Neural progenitor cell (in vitro differentiated cells): ENCODE results near the gene KCNMA1. TPM values are rescaled to one million over a fixed set of nuclear protein-coding genes. Genes with fewer than 3 reads are reported as not detected.

Experiments used
- DNase-seq: peaks from one replicate; pipeline ENCODE4 v3.0.0-alpha.2; 2016; ENCODE audit warnings: low spot score
- H2AFZ ChIP-seq: fragments of 200-600 bp; sonication (generic); replicated peaks from 2 replicates; pipeline ENCODE4 v1.6.1; 2016; ENCODE audit warnings: antibody characterized with exemption
- H3F3A ChIP-seq: fragments of 200-600 bp; sonication (generic); 2 replicates; pipeline ENCODE4 v1.6.1; 2016; ENCODE audit warnings: antibody characterized with exemption, low read depth
- H3K27ac ChIP-seq: fragments of 200-600 bp; sonication (generic); 2 replicates; pipeline ENCODE4 v1.5.1; 2016; ENCODE audit warnings: mild to moderate bottlenecking
- H3K27me3 ChIP-seq: fragments of 200-600 bp; sonication (generic); 2 replicates; pipeline ENCODE4 v1.6.1; 2016; ENCODE audit warnings: mild to moderate bottlenecking, moderate library complexity
- H3K36me3 ChIP-seq: fragments of 200-600 bp; sonication (generic); 2 replicates; pipeline ENCODE4 v1.5.1; 2016
- H3K4me1 ChIP-seq: fragments of 200-600 bp; sonication (generic); 2 replicates; pipeline ENCODE4 v1.6.1; 2016; ENCODE audit warnings: mixed run types
- H3K4me2 ChIP-seq: fragments of 200-600 bp; sonication (generic); 2 replicates; pipeline ENCODE4 v1.6.1; 2016
- H3K4me3 ChIP-seq: fragments of 200-600 bp; sonication (generic); 2 replicates; pipeline ENCODE4 v1.5.1; 2016
- H3K79me2 ChIP-seq: fragments of 200-600 bp; sonication (generic); 2 replicates; pipeline ENCODE4 v1.6.1; 2016; ENCODE audit warnings: low read depth
- H3K9ac ChIP-seq: fragments of 200-600 bp; sonication (generic); 2 replicates; pipeline ENCODE4 v1.6.1; 2016
- H3K9me3 ChIP-seq: fragments of 200-600 bp; sonication (generic); 2 replicates; pipeline ENCODE4 v1.5.1; 2016; ENCODE audit warnings: low read depth
- H4K20me1 ChIP-seq: fragments of 200-600 bp; sonication (generic); 2 replicates; pipeline ENCODE4 v1.6.1; 2016; ENCODE audit warnings: low read depth
- H3K27ac Mint-ChIP-seq: 3 replicates; pipeline ENCODE4 v1.8.0; 2021; ENCODE audit warnings: mixed read lengths
- H3K27me3 Mint-ChIP-seq: 2 replicates; pipeline ENCODE4 v1.8.0; 2022; ENCODE audit warnings: low read depth, mild to moderate bottlenecking, inconsistent platforms, moderate library complexity, mixed read lengths; ENCODE audit not compliant: insufficient read depth
- H3K36me3 Mint-ChIP-seq: 3 replicates; pipeline ENCODE4 v1.8.0; 2021; ENCODE audit warnings: mixed read lengths
- H3K4me1 Mint-ChIP-seq: 3 replicates; pipeline ENCODE4 v1.8.0; 2021; ENCODE audit warnings: mixed read lengths
- H3K4me3 Mint-ChIP-seq: 3 replicates; pipeline ENCODE4 v1.8.0; 2021; ENCODE audit warnings: mild to moderate bottlenecking, moderate library complexity, mixed read lengths
- H3K9me3 Mint-ChIP-seq: 3 replicates; pipeline ENCODE4 v1.8.0; 2020; ENCODE audit warnings: mixed read lengths
- CTCF ChIP-seq: fragments of 200-600 bp; sonication (generic); IDR thresholded peaks from 2 replicates; pipeline ENCODE4 v1.5.1; 2017; ENCODE audit warnings: antibody characterized with exemption, mild to moderate bottlenecking
- EZH2 ChIP-seq: fragments of 200-600 bp; sonication (generic); IDR thresholded peaks from 2 replicates; pipeline ENCODE4 v1.6.1; 2017; ENCODE audit warnings: antibody characterized with exemption, mild to moderate bottlenecking, moderate library complexity
- EZH2phosphoT487 ChIP-seq: fragments of 200-600 bp; sonication (generic); IDR thresholded peaks from 2 replicates; pipeline ENCODE4 v1.6.1; 2017; ENCODE audit warnings: antibody characterized with exemption
- total RNA-seq: library from RNA; depleted of rRNA; stranded (reverse); fragments of >200 nt; gene quantifications from 2 replicates; pipeline ENCODE4 v1.2.3, GENCODE V29; 2015; ENCODE audit warnings: low replicate concordance

KCNMA1 gene
- total RNA-seq, 1 donor from 2014 or later, result 2.4 TPM

- Histone ChIP-seq H3K9me3 (no peaks in the 10 kb centered on the region), H4K20me1 (no peaks in the 10 kb centered on the region), H3F3A (no peaks in the 10 kb centered on the region), H3K36me3 (no peaks in the 10 kb centered on the region), H3K27ac (no peak overlapping the region), H3K9ac (no peak overlapping the region), H3K27me3 (no peaks in the 10 kb centered on the region), H2AFZ (no peak overlapping the region), H3K4me1 (no peaks in the 10 kb centered on the region), H3K4me3 (no peak overlapping the region), H3K79me2 (no peaks in the 10 kb centered on the region), H3K4me2 (no peak overlapping the region)
- Mint-ChIP-seq H3K4me1 (peaks cover 3% of the 10 kb centered on the region), H3K27ac (no peak overlapping the region), H3K27me3 (peaks cover 5% of the 10 kb centered on the region), H3K36me3 (no peaks in the 10 kb centered on the region), H3K9me3 (no peaks in the 10 kb centered on the region), H3K4me3 (no peak overlapping the region)
- TF ChIP-seq CTCF (no peak), EZH2phosphoT487 (no peak), EZH2 (no peak)
- no peak for DNase-seq
These were observed 465.5 kb downstream of the KCNMA1 start for GRCh38 chr10:77172086-77172485.

- Histone ChIP-seq H3K36me3 (no peaks in the 10 kb centered on the region), H3K27me3 (no peaks in the 10 kb centered on the region), H3K9ac (no peak overlapping the region), H3F3A (no peaks in the 10 kb centered on the region), H2AFZ (no peak overlapping the region), H3K27ac (no peak overlapping the region), H3K9me3 (no peaks in the 10 kb centered on the region), H4K20me1 (no peaks in the 10 kb centered on the region), H3K4me3 (no peak overlapping the region), H3K4me1 (no peaks in the 10 kb centered on the region), H3K79me2 (no peaks in the 10 kb centered on the region), H3K4me2 (no peak overlapping the region)
- DNase-seq, result no peak
- no peak overlapping the region for H3K27ac Mint-ChIP-seq
- peaks cover 10% of the 10 kb centered on the region for H3K27me3 Mint-ChIP-seq
- H3K4me3 Mint-ChIP-seq, result no peak overlapping the region
- H3K9me3 Mint-ChIP-seq, result no peaks in the 10 kb centered on the region
- no peaks in the 10 kb centered on the region for H3K36me3 Mint-ChIP-seq
- no peak for TF ChIP-seq EZH2phosphoT487
- no peak for TF ChIP-seq EZH2
- no peak for TF ChIP-seq CTCF
- peaks cover 7% of the 10 kb centered on the region for H3K4me1 Mint-ChIP-seq
These were observed 468.7 kb downstream of the KCNMA1 start for GRCh38 chr10:77168861-77169260.

- H3K9me3 ChIP-seq, result no peaks in the 10 kb centered on the region
- no peaks in the 10 kb centered on the region for H3F3A ChIP-seq
- peaks cover 10% of the 10 kb centered on the region for H3K27me3 Mint-ChIP-seq
- H3K36me3 Mint-ChIP-seq, result no peaks in the 10 kb centered on the region
- no peak overlapping the region for H3K27ac ChIP-seq
- no peak overlapping the region for H3K4me2 ChIP-seq
- no peaks in the 10 kb centered on the region for H3K79me2 ChIP-seq
- H3K4me1 Mint-ChIP-seq, result peaks cover 6% of the 10 kb centered on the region
- H3K36me3 ChIP-seq, result no peaks in the 10 kb centered on the region
- no peak overlapping the region for H3K27ac Mint-ChIP-seq
- TF ChIP-seq EZH2phosphoT487, result no peak
- H2AFZ ChIP-seq, result no peak overlapping the region
- no peak overlapping the region for H3K4me3 ChIP-seq
- no peak overlapping the region for H3K9ac ChIP-seq
- no peaks in the 10 kb centered on the region for H3K27me3 ChIP-seq
- no peaks in the 10 kb centered on the region for H3K4me1 ChIP-seq
- DNase-seq, result no peak
- H3K9me3 Mint-ChIP-seq, result no peaks in the 10 kb centered on the region
- H4K20me1 ChIP-seq, result no peaks in the 10 kb centered on the region
- H3K4me3 Mint-ChIP-seq, result no peak overlapping the region
These were observed 469.4 kb downstream of the KCNMA1 start for GRCh38 chr10:77168161-77168560.

GRCh38 chr10:77165445-77166208 lies 472.0 kb downstream of the KCNMA1 start:
- no peaks in the 10 kb centered on the region for H3K9me3 Mint-ChIP-seq
- peaks cover 6% of the 10 kb centered on the region for H3K4me1 Mint-ChIP-seq
- H3K79me2 ChIP-seq, result no peaks in the 10 kb centered on the region
- H3F3A ChIP-seq, result no peaks in the 10 kb centered on the region
- no peaks in the 10 kb centered on the region for H3K4me1 ChIP-seq
- no peak overlapping the region for H3K4me3 Mint-ChIP-seq
- no peaks in the 10 kb centered on the region for H3K36me3 Mint-ChIP-seq
- H2AFZ ChIP-seq, result no peak overlapping the region
- H3K27me3 ChIP-seq, result no peaks in the 10 kb centered on the region
- H3K9me3 ChIP-seq, result no peaks in the 10 kb centered on the region
- H3K4me3 ChIP-seq, result no peak overlapping the region
- DNase-seq, result peak; percentile 77
- no peak overlapping the region for H3K27ac Mint-ChIP-seq
- no peaks in the 10 kb centered on the region for H3K36me3 ChIP-seq
- H3K27me3 Mint-ChIP-seq, result peaks cover 9% of the 10 kb centered on the region
- H3K27ac ChIP-seq, result no peak overlapping the region
- no peaks in the 10 kb centered on the region for H4K20me1 ChIP-seq
- peak overlapping the region; percentile 19 for H3K4me2 ChIP-seq
- TF ChIP-seq EZH2phosphoT487, result no peak
- TF ChIP-seq CTCF, result peak; percentile 90
- TF ChIP-seq EZH2, result no peak
- H3K9ac ChIP-seq, result no peak overlapping the region
